GM20000 (cell line): Measurements from ENCODE around the gene KIAA0753.

Source experiments
- DNase-seq: peaks from one replicate; pipeline ENCODE4 v3.0.0; 2012; ENCODE audit warnings: low spot score
- TF ChIP-seq, protein P1 (sequence below): IDR thresholded peaks from 2 replicates; pipeline ENCODE4 v1.5.1; 2012; ENCODE audit warnings: mild to moderate bottlenecking, control low read depth; ENCODE audit errors: extremely low read depth, missing control alignments

KIAA0753 gene

DNA sequence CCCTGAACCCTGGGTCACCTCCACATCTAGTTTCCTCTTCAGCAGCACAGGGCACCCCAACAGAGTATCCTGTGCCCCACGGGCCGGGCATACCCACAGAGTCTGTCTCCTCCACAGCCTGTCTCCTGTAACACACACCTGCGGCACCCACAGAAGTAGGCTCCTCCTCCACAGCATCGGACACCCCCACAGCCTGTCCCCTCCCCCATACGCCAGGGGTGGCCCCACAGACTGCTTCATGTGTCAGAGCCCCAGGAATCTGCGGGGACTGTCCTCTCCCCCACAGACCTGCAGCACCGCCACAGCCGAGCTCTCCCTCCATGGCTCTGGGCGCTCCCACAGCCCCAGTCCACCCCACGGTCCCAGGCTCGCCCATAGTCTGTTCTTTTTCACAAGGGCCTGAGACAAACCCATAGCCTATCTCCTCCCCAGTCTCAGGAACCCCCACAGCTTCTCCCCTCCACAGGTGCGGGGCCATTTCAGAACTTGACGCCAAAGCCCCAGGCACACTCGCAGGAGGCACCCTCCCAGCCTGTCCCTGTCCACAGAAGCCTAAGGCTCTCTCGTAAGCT, 1.4 kb downstream of the KIAA0753 start:
- no peak for DNase-seq

DNA sequence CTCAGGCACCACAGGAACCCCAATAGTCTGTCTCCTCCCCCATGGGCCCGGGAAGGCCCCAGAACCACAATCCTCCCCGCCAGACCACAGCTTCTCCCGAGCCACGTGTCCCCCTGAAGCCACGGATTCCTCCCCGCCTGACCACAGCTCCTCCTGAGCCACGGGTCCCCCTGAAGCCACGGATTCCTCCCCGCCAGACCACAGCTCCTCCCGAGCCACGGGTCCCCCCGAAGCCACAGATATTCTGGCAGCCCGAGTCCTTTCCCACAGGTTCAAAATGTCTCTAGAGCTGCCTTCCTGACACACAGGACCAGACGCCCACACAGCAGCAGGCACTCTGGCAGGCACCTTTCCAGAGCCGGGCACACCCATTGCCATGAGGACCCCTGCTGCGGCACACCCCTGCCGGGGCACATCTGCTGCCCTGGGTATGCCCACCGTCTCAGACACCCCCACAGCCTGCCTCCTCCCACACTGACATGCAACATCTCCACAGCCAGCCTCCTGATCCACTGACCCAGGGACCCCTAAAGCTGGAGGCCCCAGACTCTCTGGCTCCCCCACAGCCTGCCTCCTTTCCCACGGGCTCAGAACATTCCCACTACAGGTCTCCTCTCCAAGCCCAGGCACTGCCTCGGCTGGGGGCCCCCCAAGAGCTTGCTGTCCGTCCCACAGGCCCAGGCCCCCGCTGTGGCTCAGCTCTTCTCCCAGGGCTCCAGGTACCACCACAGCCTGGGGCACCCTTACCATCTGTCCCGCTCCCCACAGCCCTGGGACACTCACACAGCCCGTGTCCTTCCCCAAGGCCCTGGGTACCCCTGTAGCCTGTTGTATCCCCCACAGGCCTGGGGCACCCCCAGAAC, 2.2 kb downstream of the KIAA0753 start:
- TF ChIP-seq, protein P1, sequence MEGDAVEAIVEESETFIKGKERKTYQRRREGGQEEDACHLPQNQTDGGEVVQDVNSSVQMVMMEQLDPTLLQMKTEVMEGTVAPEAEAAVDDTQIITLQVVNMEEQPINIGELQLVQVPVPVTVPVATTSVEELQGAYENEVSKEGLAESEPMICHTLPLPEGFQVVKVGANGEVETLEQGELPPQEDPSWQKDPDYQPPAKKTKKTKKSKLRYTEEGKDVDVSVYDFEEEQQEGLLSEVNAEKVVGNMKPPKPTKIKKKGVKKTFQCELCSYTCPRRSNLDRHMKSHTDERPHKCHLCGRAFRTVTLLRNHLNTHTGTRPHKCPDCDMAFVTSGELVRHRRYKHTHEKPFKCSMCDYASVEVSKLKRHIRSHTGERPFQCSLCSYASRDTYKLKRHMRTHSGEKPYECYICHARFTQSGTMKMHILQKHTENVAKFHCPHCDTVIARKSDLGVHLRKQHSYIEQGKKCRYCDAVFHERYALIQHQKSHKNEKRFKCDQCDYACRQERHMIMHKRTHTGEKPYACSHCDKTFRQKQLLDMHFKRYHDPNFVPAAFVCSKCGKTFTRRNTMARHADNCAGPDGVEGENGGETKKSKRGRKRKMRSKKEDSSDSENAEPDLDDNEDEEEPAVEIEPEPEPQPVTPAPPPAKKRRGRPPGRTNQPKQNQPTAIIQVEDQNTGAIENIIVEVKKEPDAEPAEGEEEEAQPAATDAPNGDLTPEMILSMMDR = no peak
- no peak for DNase-seq

More for the DNA sequence above, 1.4 kb downstream of the KIAA0753 start:
- TF ChIP-seq, protein P1 = no peak

DNA sequence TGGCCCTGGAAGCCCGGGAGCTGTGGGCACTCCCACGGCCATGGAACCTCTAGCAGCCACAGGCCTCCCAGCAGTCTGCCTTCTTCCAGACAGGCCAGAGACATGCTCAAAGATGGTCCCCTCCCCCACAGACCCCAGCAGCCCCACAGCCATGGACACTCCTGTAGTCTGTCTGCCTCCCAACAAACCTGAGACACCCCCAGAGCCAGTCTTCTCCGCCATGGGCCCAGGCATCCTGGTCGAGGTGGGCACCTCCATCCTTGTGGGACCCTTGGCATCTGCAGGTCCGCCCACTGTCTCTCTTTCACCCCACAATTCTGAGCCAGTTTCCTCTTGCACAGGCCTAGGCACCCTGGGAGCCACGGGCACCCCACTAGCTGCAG, 3.1 kb downstream of the KIAA0753 start:
- DNase-seq = no peak
- TF ChIP-seq, protein P1 = no peak

DNA sequence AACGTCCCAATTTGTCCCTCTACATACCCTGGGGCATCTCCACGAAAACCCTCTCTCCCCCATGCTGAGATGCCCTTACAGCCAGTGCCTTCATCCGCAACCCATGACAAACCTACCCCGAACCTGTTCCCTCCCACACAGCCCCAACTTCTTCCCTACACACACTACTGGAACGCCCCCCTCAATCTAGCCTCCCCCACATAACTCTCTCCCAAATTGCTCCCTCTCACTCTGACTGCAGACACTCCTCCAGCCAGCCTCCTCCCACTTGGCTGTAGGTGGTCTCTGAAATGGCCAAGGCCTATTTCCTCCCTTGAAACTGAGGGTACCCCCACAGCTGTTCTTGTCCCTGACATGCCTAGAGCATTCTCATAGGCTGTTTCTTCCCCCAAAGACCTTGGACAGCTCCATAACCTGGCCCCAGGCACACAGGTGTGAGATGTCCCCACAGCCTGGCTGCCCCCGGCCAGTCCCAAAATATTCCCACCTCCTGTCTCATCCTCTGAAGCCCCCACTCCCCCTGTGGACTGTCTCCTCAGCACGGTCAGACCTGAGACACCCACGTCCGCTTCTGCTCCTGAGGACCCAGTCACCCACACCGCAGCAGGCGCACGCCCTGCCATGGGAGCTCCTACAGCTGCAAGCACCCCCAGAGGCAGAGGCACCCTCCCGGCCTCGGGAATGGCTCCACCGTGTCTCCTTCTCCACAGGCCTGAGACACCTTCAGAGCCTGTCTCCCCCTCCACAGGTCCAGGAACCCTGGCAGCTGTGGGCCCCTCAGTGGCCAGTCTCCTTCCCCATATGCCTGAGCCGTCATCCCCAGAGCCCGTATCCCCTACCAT, 3.7 kb downstream of the KIAA0753 start:
- TF ChIP-seq, protein P1 = no peak
- no peak for DNase-seq

DNA sequence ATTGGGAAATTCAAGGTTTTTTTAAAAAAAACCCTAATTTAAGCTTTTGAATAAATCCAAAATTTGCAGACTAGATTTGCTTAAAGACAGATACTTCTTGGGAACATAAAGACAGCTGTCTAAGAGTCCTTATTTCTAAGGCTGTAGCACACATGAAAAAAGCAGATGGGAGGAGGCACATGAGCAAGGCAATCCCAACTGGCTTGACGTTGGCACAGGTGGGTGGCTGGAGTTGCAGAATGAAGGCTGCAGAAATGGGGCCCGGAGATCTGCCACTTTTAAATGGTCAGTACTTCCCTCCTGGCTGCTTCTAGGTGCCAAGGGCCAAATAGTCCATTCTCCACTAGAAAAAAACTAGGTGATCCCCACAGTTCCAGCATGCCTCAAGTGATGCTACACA, 4.4 kb downstream of the KIAA0753 start:
- DNase-seq = no peak
- TF ChIP-seq, protein P1 = no peak

DNA sequence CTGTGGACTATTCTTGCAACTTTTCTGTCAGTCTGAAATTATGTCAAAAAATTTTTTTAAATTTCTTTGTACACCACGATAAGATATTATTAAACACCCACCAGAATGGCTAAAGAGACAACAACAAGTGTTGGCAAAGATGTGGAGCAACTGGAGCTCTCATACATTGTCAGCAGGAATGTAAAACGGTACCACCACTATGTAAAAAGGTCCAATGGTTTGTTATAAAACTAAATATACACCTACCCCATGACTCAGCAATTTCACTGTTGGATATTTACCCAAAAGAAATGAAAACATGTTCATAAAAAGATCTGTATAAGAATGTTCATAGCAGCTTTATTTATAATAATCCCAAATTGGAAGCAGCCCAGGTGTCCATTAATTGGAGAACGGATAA, 7.2 kb downstream of the KIAA0753 start:
- TF ChIP-seq, protein P1 = no peak
- no peak for DNase-seq

DNA sequence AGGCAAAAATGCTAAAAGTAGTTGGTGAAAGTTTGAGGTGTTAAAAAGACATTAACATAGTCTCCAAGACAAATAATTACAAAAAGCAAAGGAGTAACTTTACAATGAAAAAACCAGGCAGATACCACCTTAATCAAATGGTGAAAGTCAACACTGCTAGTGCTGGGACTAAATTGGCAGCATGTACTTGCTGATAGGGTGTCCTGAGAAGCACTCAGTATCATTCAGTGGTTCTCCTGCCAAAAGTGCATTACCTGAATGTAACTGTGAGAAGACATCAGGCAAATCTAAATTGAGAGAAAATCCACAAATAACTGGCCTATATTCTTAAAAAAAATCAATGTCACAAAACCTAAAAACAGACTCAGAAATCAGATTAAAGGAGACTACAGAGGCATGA, 8.0 kb downstream of the KIAA0753 start:
- no peak for DNase-seq
- TF ChIP-seq, protein P1 = no peak
